ENCODE data around the gene CNTNAP2. TPM values are rescaled to one million over a fixed set of nuclear protein-coding genes. Genes with fewer than 3 reads are reported as not detected.
A peak's percentile ranks its signal among the peaks of the same experiment; 100 is the strongest.

CNTNAP2 gene
- total and polyA plus RNA-seq, 2 of the 8 experiments (the other 6 are each of a cell fraction or from before 2014, with no cell fraction given), result 27.9 to 71.0 TPM

- ChIA-PET POLR2A (ENCODE audit: partially characterized antibody) (no interaction called here), CTCF (ENCODE audit: partially characterized antibody) (interaction anchor here (0.6 to 1.4 kb wide), 8 partner anchors 9 to 74 kb away, joined by 3 to 8 read pairs (median 4); no protein-coding TSS in a partner anchor)
- no peaks in the 10 kb centered on the region for H3K36me3 ChIP-seq (ENCODE audit: control insufficient read depth in 2 of 4, insufficient read depth in 4 of 4, low read length in 3 of 4)
- no peak overlapping the region for H2AK5ac ChIP-seq (ENCODE audit: low read depth, low read length)
- H3K9me3 ChIP-seq (ENCODE audit: insufficient read depth in 2 of 2, low read depth in 1 of 2, low read length in 1 of 2), result peaks cover 3 to 4% of the 10 kb centered on the region in 2 experiments; a peak in 1 of 4 replicates
- no peaks in the 10 kb centered on the region for H3K23me2 ChIP-seq (ENCODE audit: low read depth, low read length)
- no peak overlapping the region for H4K5ac ChIP-seq (ENCODE audit: insufficient read length, low read depth, low read length)
- H3K14ac ChIP-seq (ENCODE audit: insufficient read length), result no peak overlapping the region
- H3K79me1 ChIP-seq (ENCODE audit: low read depth, low read length), result no peaks in the 10 kb centered on the region; the same call in 1 of the 2 replicates
- H2BK20ac ChIP-seq (ENCODE audit: low read length), result no peak overlapping the region
- H3K56ac ChIP-seq (replicated peaks; ENCODE audit: insufficient read length, low read depth, low read length), result no peak overlapping the region
- H3K27me3 ChIP-seq (replicated peaks in 1 of 4; ENCODE audit: control insufficient read depth in 3 of 4, extremely low read depth in 1 of 4, insufficient read depth in 3 of 4, low read length in 3 of 4), result no peaks in the 10 kb centered on the region
- H2BK12ac ChIP-seq (ENCODE audit: low read depth, low read length), result no peak overlapping the region
- no peak overlapping the region for H3K9ac ChIP-seq (replicated peaks in 1 of 4; ENCODE audit: extremely low read depth in 1 of 4, low read depth in 3 of 4, low read length in 3 of 4)
- H2BK15ac ChIP-seq (ENCODE audit: low read length), result no peak overlapping the region
- no peaks in the 10 kb centered on the region for H3K4me1 ChIP-seq (replicated peaks in 1 of 4; ENCODE audit: control insufficient read depth in 3 of 4, insufficient read depth in 4 of 4, low read length in 3 of 4)
- DNase-seq (ENCODE audit: low read depth in 1 of 2, low spot score in 2 of 2), result no peak
- TF ChIP-seq RAD21 (IDR thresholded peaks at IDR 0.05 in 1 of 2, conservative IDR thresholded peaks at IDR 0.05 in 1 of 2; ENCODE audit: low read depth in 2 of 2, low read length in 2 of 2) (peak; percentile 34 to 51), BACH1 (IDR thresholded peaks at IDR 0.05; ENCODE audit: low read length) (no peak), TAF7 (optimal IDR thresholded peaks at IDR 0.05; ENCODE audit: borderline replicate concordance, low read depth, low read length) (no peak)
- TF ChIP-seq, protein P1, sequence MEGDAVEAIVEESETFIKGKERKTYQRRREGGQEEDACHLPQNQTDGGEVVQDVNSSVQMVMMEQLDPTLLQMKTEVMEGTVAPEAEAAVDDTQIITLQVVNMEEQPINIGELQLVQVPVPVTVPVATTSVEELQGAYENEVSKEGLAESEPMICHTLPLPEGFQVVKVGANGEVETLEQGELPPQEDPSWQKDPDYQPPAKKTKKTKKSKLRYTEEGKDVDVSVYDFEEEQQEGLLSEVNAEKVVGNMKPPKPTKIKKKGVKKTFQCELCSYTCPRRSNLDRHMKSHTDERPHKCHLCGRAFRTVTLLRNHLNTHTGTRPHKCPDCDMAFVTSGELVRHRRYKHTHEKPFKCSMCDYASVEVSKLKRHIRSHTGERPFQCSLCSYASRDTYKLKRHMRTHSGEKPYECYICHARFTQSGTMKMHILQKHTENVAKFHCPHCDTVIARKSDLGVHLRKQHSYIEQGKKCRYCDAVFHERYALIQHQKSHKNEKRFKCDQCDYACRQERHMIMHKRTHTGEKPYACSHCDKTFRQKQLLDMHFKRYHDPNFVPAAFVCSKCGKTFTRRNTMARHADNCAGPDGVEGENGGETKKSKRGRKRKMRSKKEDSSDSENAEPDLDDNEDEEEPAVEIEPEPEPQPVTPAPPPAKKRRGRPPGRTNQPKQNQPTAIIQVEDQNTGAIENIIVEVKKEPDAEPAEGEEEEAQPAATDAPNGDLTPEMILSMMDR (IDR thresholded peaks at IDR 0.05; ENCODE audit: control extremely low read depth in 1 of 3, insufficient read depth in 1 of 3, low read depth in 1 of 3, low read length in 3 of 3), result peak in 2 of 3 experiments; percentile 12 to 20; a peak in 1 of 4 replicates
- no peak overlapping the region for H4K91ac ChIP-seq (replicated peaks; ENCODE audit: insufficient read length, low read length)
- H3K23ac ChIP-seq (ENCODE audit: insufficient read length), result no peak overlapping the region
- FAIRE-seq, result no peak
- H3K4me2 ChIP-seq (ENCODE audit: insufficient read depth in 1 of 2, low read depth in 2 of 2, low read length in 2 of 2), result no peak overlapping the region
- H4K20me1 ChIP-seq (replicated peaks in 1 of 2; ENCODE audit: control insufficient read depth in 1 of 2, insufficient read depth in 2 of 2, low read length in 2 of 2), result no peaks in the 10 kb centered on the region
- H3K79me2 ChIP-seq (ENCODE audit: control insufficient read depth in 1 of 2, insufficient read depth in 2 of 2, low read length in 2 of 2), result no peaks in the 10 kb centered on the region
- no peak overlapping the region for H4K8ac ChIP-seq (ENCODE audit: extremely low read depth, insufficient read depth, low read length)
- H3K4me3 ChIP-seq (ENCODE audit: extremely low read depth in 1 of 4, insufficient read depth in 2 of 4, low read depth in 3 of 4, low read length in 4 of 4), result no peak overlapping the region
- no peak overlapping the region for H2BK120ac ChIP-seq (replicated peaks; ENCODE audit: low read depth, low read length)
- no peak overlapping the region for H3K4ac ChIP-seq (replicated peaks; ENCODE audit: insufficient read length, low read depth, low read length)
- H3K18ac ChIP-seq (ENCODE audit: extremely low read depth, low read length), result no peak overlapping the region
- no peak overlapping the region for H2BK5ac ChIP-seq (ENCODE audit: low read depth, low read length)
- H3K27ac ChIP-seq (ENCODE audit: low read depth, low read length), result no peak overlapping the region
- 95% methylated on average over 2 of the region's 2 CpGs; no CpG with 5 or more reads in 1 of the 2 experiments for WGBS, 2 experiments (ENCODE audit: extremely low coverage in 1 of 2, insufficient coverage in 1 of 2, insufficient read length in 1 of 2, insufficient replicate concordance in 2 of 2, low coverage in 1 of 2, low lambda C conversion rate in 2 of 2, missing lambda C conversion rate in 1 of 2)
- no peak overlapping the region for H2AFZ ChIP-seq (ENCODE audit: low read length)
These were observed 2035.2 kb downstream of the CNTNAP2 start for GRCh38 chr7:148151778-148152177.
